ENCODE measurements around the gene UNC119. TPM values are rescaled to one million over a fixed set of nuclear protein-coding genes. Genes with fewer than 3 reads are reported as not detected.

The UNC119 gene
- total RNA-seq, 4 donors from 2014 or later: 15.7 to 26.5 (median 20.8) TPM

GRCh38 chr17:28553000-28553505, 629 bp upstream of the UNC119 start:
- TF ChIP-seq, protein P1, sequence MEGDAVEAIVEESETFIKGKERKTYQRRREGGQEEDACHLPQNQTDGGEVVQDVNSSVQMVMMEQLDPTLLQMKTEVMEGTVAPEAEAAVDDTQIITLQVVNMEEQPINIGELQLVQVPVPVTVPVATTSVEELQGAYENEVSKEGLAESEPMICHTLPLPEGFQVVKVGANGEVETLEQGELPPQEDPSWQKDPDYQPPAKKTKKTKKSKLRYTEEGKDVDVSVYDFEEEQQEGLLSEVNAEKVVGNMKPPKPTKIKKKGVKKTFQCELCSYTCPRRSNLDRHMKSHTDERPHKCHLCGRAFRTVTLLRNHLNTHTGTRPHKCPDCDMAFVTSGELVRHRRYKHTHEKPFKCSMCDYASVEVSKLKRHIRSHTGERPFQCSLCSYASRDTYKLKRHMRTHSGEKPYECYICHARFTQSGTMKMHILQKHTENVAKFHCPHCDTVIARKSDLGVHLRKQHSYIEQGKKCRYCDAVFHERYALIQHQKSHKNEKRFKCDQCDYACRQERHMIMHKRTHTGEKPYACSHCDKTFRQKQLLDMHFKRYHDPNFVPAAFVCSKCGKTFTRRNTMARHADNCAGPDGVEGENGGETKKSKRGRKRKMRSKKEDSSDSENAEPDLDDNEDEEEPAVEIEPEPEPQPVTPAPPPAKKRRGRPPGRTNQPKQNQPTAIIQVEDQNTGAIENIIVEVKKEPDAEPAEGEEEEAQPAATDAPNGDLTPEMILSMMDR (IDR thresholded peaks at IDR 0.05; ENCODE audit: low read depth): no peak

GRCh38 chr17:28551421-28552175, 826 bp downstream of the UNC119 start:
- TF ChIP-seq, protein P1 (IDR thresholded peaks at IDR 0.05; ENCODE audit: low read depth): no peak

GRCh38 chr17:28550858-28551257, 1.6 kb downstream of the UNC119 start:
- TF ChIP-seq, protein P1 (IDR thresholded peaks at IDR 0.05; ENCODE audit: low read depth): no peak

- TF ChIP-seq, protein P1 (IDR thresholded peaks at IDR 0.05; ENCODE audit: low read depth): no peak
Measured at GRCh38 chr17:28549236-28550132, 2.9 kb downstream of the UNC119 start.

DNA sequence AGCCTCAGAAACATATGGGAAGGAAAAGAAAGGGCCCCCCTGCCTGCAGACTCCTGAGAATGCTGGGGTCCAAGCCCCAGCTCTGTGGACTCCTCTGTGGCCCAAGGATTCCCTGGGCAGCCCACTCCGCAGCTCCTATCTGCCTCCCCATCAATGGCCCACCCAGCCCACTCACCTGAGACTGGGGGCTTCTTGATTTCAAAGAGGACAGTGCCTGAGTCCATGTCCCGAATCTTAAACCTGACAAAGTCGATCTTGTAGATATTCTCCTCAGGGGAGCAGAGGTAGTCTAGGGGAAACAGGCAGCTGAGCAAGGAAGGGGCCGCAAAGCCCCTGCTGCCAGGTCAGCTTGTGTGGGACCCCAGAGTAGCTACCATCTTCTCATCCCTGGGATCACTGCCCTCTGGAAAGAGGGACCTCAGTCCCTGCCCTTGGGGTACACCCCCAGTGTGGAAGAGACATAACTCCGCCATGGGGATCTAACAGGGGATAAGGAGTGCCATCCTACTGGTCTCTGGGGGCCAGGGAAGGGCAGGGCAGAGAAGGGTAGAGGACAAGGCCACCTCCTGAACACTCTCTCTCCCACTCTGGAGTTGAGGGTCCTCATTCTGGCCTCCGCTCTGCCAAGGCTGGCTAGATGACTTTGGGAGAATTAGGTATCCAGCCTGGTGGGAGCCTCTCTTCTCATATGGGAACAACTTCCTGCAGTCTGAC, 3.9 kb downstream of the UNC119 start:
- TF ChIP-seq, protein P1 (IDR thresholded peaks at IDR 0.05; ENCODE audit: low read depth): no peak

GRCh38 chr17:28547623-28548416, 4.6 kb downstream of the UNC119 start:
- TF ChIP-seq, protein P1 (IDR thresholded peaks at IDR 0.05; ENCODE audit: low read depth): no peak

Measured in subcutaneous adipose tissue (tissue), 4 donors.